OCI-LY7 (cell line): ENCODE data around the gene ARAP1. TPM values are rescaled to one million over a fixed set of nuclear protein-coding genes. Genes with fewer than 3 reads are reported as not detected.
A peak's percentile ranks its signal among the peaks of the same experiment; 100 is the strongest.

Experiments
- BruUV-seq: library from RNA; stranded (reverse); fragments of 400-500 nt; replicated peaks from 2 replicates; lab custom pipeline; 2021; lab: Mats Ljungman, UMichigan
- CTCF ChIA-PET: fragments of 300-600 bp; sonication (Branson Sonifier 250); formaldehyde crosslinking; loops from one replicate; lab custom pipeline; 2022; ENCODE audit warnings: antibody characterized with exemption; ENCODE audit not compliant: unreplicated experiment; lab: Charles Lee
- POLR2A ChIA-PET: fragments of 300-600 bp; sonication (Branson Sonifier 250); formaldehyde crosslinking; loops from one replicate; lab custom pipeline; 2022; ENCODE audit warnings: antibody characterized with exemption; lab: Charles Lee
- DNase-seq: peaks from one replicate; pipeline ENCODE4 v3.0.0-alpha.2; 2015; ENCODE audit warnings: low spot score
- H2AFZ ChIP-seq: fragments of 200-600 bp; sonication (generic), shearing (Covaris generic); 2 replicates; pipeline ENCODE4 v1.6.1; 2014; ENCODE audit warnings: mild to moderate bottlenecking, antibody characterized with exemption, low read length, moderate library complexity
- H3K27ac ChIP-seq: fragments of 200-600 bp; sonication (generic); 2 replicates; pipeline ENCODE4 v1.5.1; 2014; ENCODE audit warnings: mixed run types, low read depth, mild to moderate bottlenecking, moderate library complexity, low read length, inconsistent platforms; ENCODE audit not compliant: poor library complexity, severe bottlenecking
- H3K36me3 ChIP-seq: fragments of 200-600 bp; sonication (generic); 2 replicates; pipeline ENCODE4 v1.6.1; 2014; ENCODE audit warnings: mild to moderate bottlenecking, antibody characterized with exemption, low read length, moderate library complexity, mixed read lengths; ENCODE audit not compliant: insufficient read depth
- H3K4me1 ChIP-seq: fragments of 200-600 bp; sonication (generic); 2 replicates; pipeline ENCODE4 v1.5.1; 2014; ENCODE audit warnings: mild to moderate bottlenecking, low read length; ENCODE audit not compliant: insufficient read depth, poor library complexity, severe bottlenecking
- H3K4me2 ChIP-seq: fragments of 200-600 bp; sonication (generic); 2 replicates; pipeline ENCODE4 v1.6.1; 2014; ENCODE audit warnings: mild to moderate bottlenecking, low read length
- H3K4me3 ChIP-seq: fragments of 200-600 bp; sonication (generic); 2 replicates; pipeline ENCODE4 v1.5.1; 2014; ENCODE audit warnings: mild to moderate bottlenecking, low read depth, low read length; ENCODE audit not compliant: poor library complexity, severe bottlenecking
- H3K79me2 ChIP-seq: fragments of 200-600 bp; sonication (generic); 2 replicates; pipeline ENCODE4 v1.6.1; 2016; ENCODE audit warnings: low read depth, mild to moderate bottlenecking, low read length, moderate library complexity, mixed read lengths; ENCODE audit not compliant: insufficient read depth
- H3K9me2 ChIP-seq: fragments of 200-600 bp; sonication (generic); 2 replicates; pipeline ENCODE4 v1.6.1; 2016; ENCODE audit warnings: mild to moderate bottlenecking, low read length, mixed read lengths; ENCODE audit not compliant: insufficient read depth
- H3K9me3 ChIP-seq: fragments of 200-600 bp; sonication (generic); 2 replicates; pipeline ENCODE4 v1.6.1; 2014; ENCODE audit warnings: mild to moderate bottlenecking, mixed run types, low read length, mixed read lengths
- H4K20me1 ChIP-seq: fragments of 200-600 bp; sonication (generic); 2 replicates; pipeline ENCODE4 v1.6.1; 2014; ENCODE audit warnings: mild to moderate bottlenecking, antibody characterized with exemption, low read length, moderate library complexity, mixed read lengths; ENCODE audit not compliant: insufficient read depth
- EZH2phosphoT487 ChIP-seq: fragments of 200-600 bp; sonication (generic); IDR thresholded peaks from 2 replicates; pipeline ENCODE4 v1.6.1; 2018; ENCODE audit warnings: low read depth, borderline replicate concordance, mild to moderate bottlenecking, mixed run types, antibody characterized with exemption, low read length, moderate library complexity, mixed read lengths
- intact Hi-C: fragments of 100-400 bp; cut with micrococcal nuclease; formaldehyde crosslinking; loops from one replicate; pipeline ENCODE4 v1.10.0; 2022; ENCODE audit not compliant: unreplicated experiment
- total RNA-seq, 2 experiments: library from RNA; depleted of rRNA in 1 of 2; stranded (reverse); fragments of >200 nt in 1 of 2; shearing (Covaris generic) in 1 of 2; gene quantifications; 2 replicates each; pipeline ENCODE4 v1.2.3, GENCODE V29; 2014 to 2022
- TF ChIP-seq, protein P1 (sequence below): fragments of 200-600 bp; sonication (generic); conservative IDR thresholded peaks from 2 replicates; pipeline ENCODE4 v1.5.1; 2014; ENCODE audit warnings: mild to moderate bottlenecking, antibody characterized with exemption, low read length, moderate library complexity, mixed read lengths

The ARAP1 gene
- total RNA-seq, 2 experiments from 2014 or later = 65.6 to 106 TPM

DNA sequence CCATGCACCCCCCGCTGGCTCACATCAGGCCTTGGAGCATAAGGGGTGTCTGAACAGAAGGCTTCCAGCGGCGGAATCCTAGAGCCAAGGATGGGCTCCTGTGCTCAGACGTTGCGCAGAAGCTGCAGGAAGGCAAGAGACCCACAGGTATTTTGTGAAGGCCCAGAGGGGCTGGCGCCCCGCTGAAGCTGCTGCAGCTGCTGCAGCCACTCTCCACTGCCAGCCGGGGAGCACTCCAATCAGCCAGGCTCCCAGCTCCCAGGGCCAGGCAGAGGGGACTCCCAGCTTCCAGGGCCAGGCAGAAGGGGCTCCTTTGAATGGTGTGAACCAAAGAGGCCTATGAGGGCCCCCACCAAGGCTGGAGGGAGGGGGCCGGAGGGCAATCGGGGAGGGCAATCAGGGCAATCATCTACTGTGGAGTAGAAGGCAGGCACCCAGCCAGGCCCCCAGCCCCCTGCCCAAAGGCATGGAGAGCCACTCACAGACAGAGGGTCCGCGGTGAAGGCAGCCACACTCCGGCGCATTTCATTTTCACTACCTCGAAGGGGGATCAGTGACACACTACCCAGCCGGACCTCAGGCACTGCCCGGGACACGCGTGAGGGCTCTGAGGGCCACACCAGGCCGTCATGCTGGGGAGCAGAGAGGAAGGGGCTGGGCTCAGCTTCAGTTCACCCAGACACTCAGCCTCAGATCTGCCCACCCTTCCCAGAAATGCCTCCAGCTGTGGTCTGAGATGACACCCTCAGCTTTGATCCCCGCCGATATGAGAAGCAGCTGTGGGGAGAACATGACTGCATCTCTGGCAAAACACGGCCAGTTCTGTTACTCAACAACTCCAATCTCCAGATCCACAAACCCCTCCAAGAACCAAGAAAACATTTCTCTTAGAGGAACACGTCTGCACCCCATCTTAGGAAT lies 66.4 kb downstream of the ARAP1 start:
- H2AFZ ChIP-seq = no peak overlapping the region
- POLR2A ChIA-PET = no interaction called here
- no peaks in the 10 kb centered on the region for H3K4me1 ChIP-seq
- H3K4me3 ChIP-seq = no peak overlapping the region
- no peak for DNase-seq
- TF ChIP-seq EZH2phosphoT487 = no peak
- TF ChIP-seq, protein P1, sequence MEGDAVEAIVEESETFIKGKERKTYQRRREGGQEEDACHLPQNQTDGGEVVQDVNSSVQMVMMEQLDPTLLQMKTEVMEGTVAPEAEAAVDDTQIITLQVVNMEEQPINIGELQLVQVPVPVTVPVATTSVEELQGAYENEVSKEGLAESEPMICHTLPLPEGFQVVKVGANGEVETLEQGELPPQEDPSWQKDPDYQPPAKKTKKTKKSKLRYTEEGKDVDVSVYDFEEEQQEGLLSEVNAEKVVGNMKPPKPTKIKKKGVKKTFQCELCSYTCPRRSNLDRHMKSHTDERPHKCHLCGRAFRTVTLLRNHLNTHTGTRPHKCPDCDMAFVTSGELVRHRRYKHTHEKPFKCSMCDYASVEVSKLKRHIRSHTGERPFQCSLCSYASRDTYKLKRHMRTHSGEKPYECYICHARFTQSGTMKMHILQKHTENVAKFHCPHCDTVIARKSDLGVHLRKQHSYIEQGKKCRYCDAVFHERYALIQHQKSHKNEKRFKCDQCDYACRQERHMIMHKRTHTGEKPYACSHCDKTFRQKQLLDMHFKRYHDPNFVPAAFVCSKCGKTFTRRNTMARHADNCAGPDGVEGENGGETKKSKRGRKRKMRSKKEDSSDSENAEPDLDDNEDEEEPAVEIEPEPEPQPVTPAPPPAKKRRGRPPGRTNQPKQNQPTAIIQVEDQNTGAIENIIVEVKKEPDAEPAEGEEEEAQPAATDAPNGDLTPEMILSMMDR = no peak
- H3K9me3 ChIP-seq = no peaks in the 10 kb centered on the region
- CTCF ChIA-PET = no interaction called here
- intact Hi-C loops = no loop called here
- no TSS peak for BruUV-seq
- H3K36me3 ChIP-seq = peaks cover 16% of the 10 kb centered on the region; the same call in 1 of the 2 replicates
- H3K27ac ChIP-seq = no peak overlapping the region
- H3K79me2 ChIP-seq = no peaks in the 10 kb centered on the region
- no peak overlapping the region for H3K4me2 ChIP-seq
- no peaks in the 10 kb centered on the region for H4K20me1 ChIP-seq
- H3K9me2 ChIP-seq = no peaks in the 10 kb centered on the region

DNA sequence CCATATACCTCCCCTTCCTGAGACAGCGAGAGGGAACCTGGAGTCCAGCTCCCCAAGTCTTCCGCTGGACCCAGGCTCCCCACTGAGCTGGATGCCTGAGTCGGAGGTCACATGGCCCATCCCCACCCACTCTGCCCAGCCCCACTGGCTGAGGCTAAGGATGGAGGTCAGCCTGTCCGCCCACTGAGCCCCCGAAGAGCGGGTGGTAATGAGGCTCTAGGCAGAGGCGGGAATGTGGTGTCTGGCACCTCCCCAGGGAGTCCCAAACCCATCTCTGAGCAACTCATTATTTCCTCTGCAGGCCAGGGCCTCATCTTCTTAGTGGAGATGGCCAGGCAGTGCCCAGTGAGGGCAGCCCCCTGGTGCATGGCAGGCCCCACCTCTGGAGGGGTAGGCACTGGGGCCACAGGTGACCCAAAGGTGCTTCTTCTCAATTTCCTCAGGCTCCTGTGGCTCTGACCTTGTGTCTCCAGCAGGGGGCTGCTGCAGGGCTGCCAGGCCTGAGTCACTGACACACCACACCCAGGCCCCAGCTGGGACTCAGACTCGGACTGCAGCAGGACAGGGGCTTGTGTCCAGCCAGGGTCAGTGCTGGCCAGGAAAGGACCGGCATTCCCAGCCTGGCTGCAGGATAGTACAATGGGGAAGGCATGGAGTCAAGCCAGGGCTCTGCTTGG lies 67.8 kb downstream of the ARAP1 start:
- POLR2A ChIA-PET = interaction anchor here (0.6 kb wide), 1 partner anchor 1313 kb away, joined by 3 read pairs; no protein-coding TSS in a partner anchor
- H3K4me2 ChIP-seq = no peak overlapping the region

More for the DNA sequence above, 67.8 kb downstream of the ARAP1 start:
- H4K20me1 ChIP-seq = no peaks in the 10 kb centered on the region
- no peak overlapping the region for H3K27ac ChIP-seq
- intact Hi-C loops = loop anchor here (5.0 kb wide), 1 partner anchor 202 kb away; no protein-coding TSS in a partner anchor
- H2AFZ ChIP-seq = no peak overlapping the region
- H3K4me3 ChIP-seq = no peak overlapping the region
- DNase-seq = peak; percentile 71
- no peak for TF ChIP-seq EZH2phosphoT487
- TF ChIP-seq, protein P1 = peak; percentile 78
- H3K4me1 ChIP-seq = no peaks in the 10 kb centered on the region
- BruUV-seq = no TSS peak
- peaks cover 9% of the 10 kb centered on the region; the same call in 1 of the 2 replicates for H3K36me3 ChIP-seq
- no peaks in the 10 kb centered on the region for H3K9me2 ChIP-seq
- no peaks in the 10 kb centered on the region for H3K9me3 ChIP-seq
- CTCF ChIA-PET = interaction anchor here (0.5 to 1.5 kb wide), 2 partner anchors 97 to 108 kb away, joined by 3 to 5 read pairs; no protein-coding TSS in a partner anchor
- H3K79me2 ChIP-seq = no peaks in the 10 kb centered on the region
